ENCODE results near the gene ANXA5.

Gene ANXA5

DNA sequence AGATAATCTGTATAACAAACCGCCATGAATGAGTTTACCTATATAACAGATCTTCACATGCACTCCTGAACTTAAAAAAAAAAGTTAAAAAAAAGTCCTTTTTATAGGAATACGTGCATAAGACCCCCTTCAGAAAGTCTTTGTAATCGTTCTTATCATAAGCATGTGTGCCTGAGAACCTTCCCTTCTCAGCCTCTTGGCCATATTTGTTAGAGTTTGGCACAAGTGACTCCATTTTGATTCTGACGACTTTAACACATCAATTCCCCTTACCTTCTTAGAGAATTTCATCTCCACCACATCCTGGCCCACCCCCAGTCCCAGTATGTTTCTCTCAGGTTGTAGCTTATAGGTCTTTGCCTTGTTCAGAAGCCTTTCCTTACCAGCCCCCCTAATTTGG is 16.0 kb upstream of the ANXA5 start:
- Histone ChIP-seq H3K4me1 (ENCODE audit: insufficient read depth, low read length, severe bottlenecking) (no peaks in the 10 kb centered on the region), H3K9me2 (ENCODE audit: low read depth, low read length) (no peaks in the 10 kb centered on the region), H2AFZ (ENCODE audit: low read length) (no peak overlapping the region), H4K20me1 (ENCODE audit: insufficient read depth, low read length) (no peaks in the 10 kb centered on the region), H3K9ac (ENCODE audit: low read length) (no peak overlapping the region), H3K79me2 (ENCODE audit: insufficient read depth, low read length) (no peaks in the 10 kb centered on the region), H3K9me3 (ENCODE audit: low read length) (no peaks in the 10 kb centered on the region), H3K27ac (ENCODE audit: low read depth, low read length, poor library complexity, severe bottlenecking) (no peak overlapping the region), H3K4me3 (ENCODE audit: low read depth, low read length, poor library complexity, severe bottlenecking) (no peak overlapping the region), H3K36me3 (ENCODE audit: insufficient read depth, low read length) (no peaks in the 10 kb centered on the region), H3F3A (ENCODE audit: insufficient read depth, low read length) (no peaks in the 10 kb centered on the region), H3K27me3 (ENCODE audit: insufficient read depth, low read length) (no peaks in the 10 kb centered on the region), H3K4me2 (ENCODE audit: low read length) (no peak overlapping the region)
- TF ChIP-seq, protein P1, sequence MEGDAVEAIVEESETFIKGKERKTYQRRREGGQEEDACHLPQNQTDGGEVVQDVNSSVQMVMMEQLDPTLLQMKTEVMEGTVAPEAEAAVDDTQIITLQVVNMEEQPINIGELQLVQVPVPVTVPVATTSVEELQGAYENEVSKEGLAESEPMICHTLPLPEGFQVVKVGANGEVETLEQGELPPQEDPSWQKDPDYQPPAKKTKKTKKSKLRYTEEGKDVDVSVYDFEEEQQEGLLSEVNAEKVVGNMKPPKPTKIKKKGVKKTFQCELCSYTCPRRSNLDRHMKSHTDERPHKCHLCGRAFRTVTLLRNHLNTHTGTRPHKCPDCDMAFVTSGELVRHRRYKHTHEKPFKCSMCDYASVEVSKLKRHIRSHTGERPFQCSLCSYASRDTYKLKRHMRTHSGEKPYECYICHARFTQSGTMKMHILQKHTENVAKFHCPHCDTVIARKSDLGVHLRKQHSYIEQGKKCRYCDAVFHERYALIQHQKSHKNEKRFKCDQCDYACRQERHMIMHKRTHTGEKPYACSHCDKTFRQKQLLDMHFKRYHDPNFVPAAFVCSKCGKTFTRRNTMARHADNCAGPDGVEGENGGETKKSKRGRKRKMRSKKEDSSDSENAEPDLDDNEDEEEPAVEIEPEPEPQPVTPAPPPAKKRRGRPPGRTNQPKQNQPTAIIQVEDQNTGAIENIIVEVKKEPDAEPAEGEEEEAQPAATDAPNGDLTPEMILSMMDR (IDR thresholded peaks at IDR 0.05; ENCODE audit: low read length) = no peak
- TF ChIP-seq EZH2 (IDR thresholded peaks at IDR 0.05; ENCODE audit: borderline replicate concordance, low read length) = no peak

DNA sequence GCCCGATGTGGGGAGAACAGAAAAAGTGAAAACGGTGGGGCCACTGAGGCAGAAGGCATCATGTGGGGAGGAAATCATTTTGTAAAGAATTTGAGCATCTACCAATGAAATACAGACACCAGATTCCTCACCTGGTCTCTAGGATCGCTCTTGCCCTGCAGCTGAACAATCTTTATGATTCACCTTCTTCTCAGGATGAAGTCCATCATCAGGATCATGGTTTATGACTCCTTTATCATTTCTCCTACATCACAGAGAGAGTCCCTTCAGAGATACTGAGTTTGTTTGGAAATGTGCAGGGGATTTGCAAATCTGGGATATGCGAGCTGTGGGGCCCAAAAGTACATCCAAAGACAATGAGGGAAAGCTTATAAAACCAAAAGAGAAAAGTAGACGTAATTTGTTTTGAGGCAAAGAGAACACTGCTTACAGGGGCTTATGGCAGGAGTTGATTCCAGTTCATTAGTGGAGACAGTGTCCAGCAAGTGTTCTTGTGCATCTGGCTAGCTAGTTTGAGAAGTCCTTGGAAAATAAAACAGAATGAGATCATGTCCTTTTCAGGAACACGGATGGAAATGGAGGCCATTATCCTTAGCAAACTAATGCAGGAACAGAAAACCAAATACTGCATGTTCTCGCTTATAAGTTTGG is 15.3 kb upstream of the ANXA5 start:
- Histone ChIP-seq H3K9ac (ENCODE audit: low read length) (no peak overlapping the region), H3K4me2 (ENCODE audit: low read length) (no peak overlapping the region)

DNA sequence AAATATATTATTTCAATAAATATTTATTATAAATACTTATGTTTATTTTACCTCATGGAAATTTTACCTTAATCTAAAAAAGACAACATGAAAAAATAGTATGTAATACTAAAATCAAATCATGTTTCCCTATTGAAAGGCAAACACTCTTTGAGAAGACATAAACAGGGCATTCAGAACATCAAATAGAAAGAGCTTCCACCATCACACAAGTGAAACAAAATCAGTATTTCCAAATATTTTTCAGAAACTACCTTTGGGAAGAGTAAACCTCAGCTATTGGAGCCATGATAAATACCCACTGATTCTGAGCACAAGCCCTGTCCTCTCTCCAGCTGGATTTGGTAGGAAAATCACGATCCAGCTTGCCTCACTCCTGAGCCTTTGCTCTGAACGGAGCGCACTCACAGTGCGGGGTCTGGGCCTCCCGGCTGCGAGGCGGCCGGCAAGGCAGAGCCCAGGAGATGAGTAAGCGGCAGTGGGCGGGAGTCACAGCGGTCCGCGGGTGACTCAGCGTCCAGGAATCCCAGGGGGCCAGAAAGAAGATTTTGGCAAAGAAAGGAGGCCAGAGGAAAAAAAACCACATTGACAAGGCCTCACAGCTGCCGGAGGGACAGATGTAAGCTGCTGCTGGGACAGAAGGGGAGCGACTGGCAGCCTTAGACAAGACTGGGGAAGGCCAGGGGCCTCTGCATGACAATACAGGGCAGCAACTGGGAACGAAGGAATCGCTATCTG is 14.7 kb upstream of the ANXA5 start:
- Histone ChIP-seq H3K27ac (ENCODE audit: low read depth, low read length, poor library complexity, severe bottlenecking) (no peak overlapping the region), H3F3A (ENCODE audit: insufficient read depth, low read length) (no peaks in the 10 kb centered on the region), H3K9me2 (ENCODE audit: low read depth, low read length) (no peaks in the 10 kb centered on the region), H3K9me3 (ENCODE audit: low read length) (no peaks in the 10 kb centered on the region), H3K27me3 (ENCODE audit: insufficient read depth, low read length) (no peaks in the 10 kb centered on the region), H4K20me1 (ENCODE audit: insufficient read depth, low read length) (no peaks in the 10 kb centered on the region), H3K79me2 (ENCODE audit: insufficient read depth, low read length) (no peaks in the 10 kb centered on the region), H3K4me3 (ENCODE audit: low read depth, low read length, poor library complexity, severe bottlenecking) (no peak overlapping the region), H3K4me2 (ENCODE audit: low read length) (no peak overlapping the region; the same call in 1 of the 2 replicates), H3K4me1 (ENCODE audit: insufficient read depth, low read length, severe bottlenecking) (no peaks in the 10 kb centered on the region), H3K36me3 (ENCODE audit: insufficient read depth, low read length) (no peaks in the 10 kb centered on the region), H3K9ac (ENCODE audit: low read length) (no peak overlapping the region), H2AFZ (ENCODE audit: low read length) (no peak overlapping the region)
- TF ChIP-seq, protein P1 (IDR thresholded peaks at IDR 0.05; ENCODE audit: low read length) = no peak
- TF ChIP-seq EZH2 (IDR thresholded peaks at IDR 0.05; ENCODE audit: borderline replicate concordance, low read length) = no peak

More for the DNA sequence above, 15.3 kb upstream of the ANXA5 start:
- Histone ChIP-seq H3K4me1 (ENCODE audit: insufficient read depth, low read length, severe bottlenecking) (no peaks in the 10 kb centered on the region), H2AFZ (ENCODE audit: low read length) (no peak overlapping the region), H3F3A (ENCODE audit: insufficient read depth, low read length) (no peaks in the 10 kb centered on the region), H3K36me3 (ENCODE audit: insufficient read depth, low read length) (no peaks in the 10 kb centered on the region), H4K20me1 (ENCODE audit: insufficient read depth, low read length) (no peaks in the 10 kb centered on the region), H3K27me3 (ENCODE audit: insufficient read depth, low read length) (no peaks in the 10 kb centered on the region), H3K27ac (ENCODE audit: low read depth, low read length, poor library complexity, severe bottlenecking) (no peak overlapping the region), H3K4me3 (ENCODE audit: low read depth, low read length, poor library complexity, severe bottlenecking) (no peak overlapping the region), H3K9me2 (ENCODE audit: low read depth, low read length) (no peaks in the 10 kb centered on the region), H3K79me2 (ENCODE audit: insufficient read depth, low read length) (no peaks in the 10 kb centered on the region), H3K9me3 (ENCODE audit: low read length) (no peaks in the 10 kb centered on the region)
- no peak for TF ChIP-seq EZH2 (IDR thresholded peaks at IDR 0.05; ENCODE audit: borderline replicate concordance, low read length)
- TF ChIP-seq, protein P1 (IDR thresholded peaks at IDR 0.05; ENCODE audit: low read length) = no peak

All from OCI-LY1 (cell line).